Hepatocyte (in vitro differentiated cells): ENCODE data around the gene HMOX1. TPM values are rescaled to one million over a fixed set of nuclear protein-coding genes. Genes with fewer than 3 reads are reported as not detected.

Experiments
- DNase-seq: peaks from one replicate; pipeline ENCODE4 v3.0.0-alpha.2; 2016; ENCODE audit warnings: low spot score
- H2AFZ ChIP-seq: fragments of 200-600 bp; sonication (generic); 2 replicates; pipeline ENCODE4 v1.6.0; 2016; ENCODE audit warnings: antibody characterized with exemption, mild to moderate bottlenecking
- H3K27ac ChIP-seq: fragments of 200-600 bp; sonication (generic); 2 replicates; pipeline ENCODE4 v1.5.1; 2016; ENCODE audit warnings: mild to moderate bottlenecking
- H3K27me3 ChIP-seq: fragments of 200-600 bp; sonication (generic); 2 replicates; pipeline ENCODE4 v1.6.1; 2016
- H3K36me3 ChIP-seq: fragments of 200-600 bp; sonication (generic); replicated peaks from 2 replicates; pipeline ENCODE4 v1.5.1; 2016; ENCODE audit warnings: low read depth; ENCODE audit not compliant: insufficient read depth
- H3K4me1 ChIP-seq: fragments of 200-600 bp; sonication (generic); 2 replicates; pipeline ENCODE4 v1.5.1; 2016; ENCODE audit warnings: mild to moderate bottlenecking, moderate library complexity; ENCODE audit not compliant: insufficient read depth
- H3K4me2 ChIP-seq: fragments of 200-600 bp; sonication (generic); 2 replicates; pipeline ENCODE4 v1.6.0; 2016
- H3K4me3 ChIP-seq: fragments of 200-600 bp; sonication (generic); 2 replicates; pipeline ENCODE4 v1.5.1; 2016; ENCODE audit warnings: mild to moderate bottlenecking
- H3K79me2 ChIP-seq: fragments of 200-600 bp; sonication (generic); 2 replicates; pipeline ENCODE4 v1.6.0; 2017; ENCODE audit warnings: mild to moderate bottlenecking
- H3K9me2 ChIP-seq: fragments of 200-600 bp; sonication (generic); replicated peaks from 2 replicates; pipeline ENCODE4 v1.6.0; 2017; ENCODE audit warnings: mild to moderate bottlenecking; ENCODE audit not compliant: insufficient read depth
- H3K9me3 ChIP-seq: fragments of 200-600 bp; sonication (generic); 2 replicates; pipeline ENCODE4 v1.5.1; 2016; ENCODE audit warnings: low read depth, mild to moderate bottlenecking
- H4K20me1 ChIP-seq: fragments of 200-600 bp; sonication (generic); 2 replicates; pipeline ENCODE4 v1.6.0; 2016; ENCODE audit warnings: mild to moderate bottlenecking; ENCODE audit not compliant: insufficient read depth, poor library complexity, severe bottlenecking
- EZH2 ChIP-seq: fragments of 200-600 bp; sonication (generic); IDR thresholded peaks from 2 replicates; pipeline ENCODE4 v1.6.1; 2016; ENCODE audit warnings: antibody characterized with exemption, mild to moderate bottlenecking, borderline replicate concordance
- EZH2phosphoT487 ChIP-seq: fragments of 200-600 bp; sonication (generic); IDR thresholded peaks from one replicate; pipeline ENCODE4 v1.6.1; 2018; ENCODE audit warnings: antibody characterized with exemption, mild to moderate bottlenecking, low read depth, moderate library complexity; ENCODE audit not compliant: unreplicated experiment, severe bottlenecking
- WGBS: methylation state at CpG from one replicate; pipeline ENCODE4 v1.1.6; 2016; ENCODE audit warnings: low lambda C conversion rate; ENCODE audit errors: missing lambda C conversion rate; 5-methylcytosine and 5-hydroxymethylcytosine counted together
- polyA plus RNA-seq: library from polyadenylated mRNA; unstranded; fragments of >200 nt; fragmentation: Nextera tagmentation; extraction: Ambion mirVana; gene quantifications from 2 replicates; pipeline ENCODE4 v1.2.1, GENCODE V29; 2016
- total RNA-seq: library from RNA; depleted of rRNA; stranded (reverse); fragments of >200 nt; gene quantifications from 2 replicates; pipeline ENCODE4 v1.2.3, GENCODE V29; 2014
- TF ChIP-seq, protein P1 (sequence below): fragments of 200-600 bp; sonication (generic); IDR thresholded peaks from 2 replicates; pipeline ENCODE4 v1.5.1; 2016; ENCODE audit warnings: antibody characterized with exemption, mild to moderate bottlenecking; ENCODE audit not compliant: poor library complexity

Gene HMOX1
- total and polyA plus RNA-seq, 2 experiments from 2014 or later: 43.8 to 58.6 TPM

DNA sequence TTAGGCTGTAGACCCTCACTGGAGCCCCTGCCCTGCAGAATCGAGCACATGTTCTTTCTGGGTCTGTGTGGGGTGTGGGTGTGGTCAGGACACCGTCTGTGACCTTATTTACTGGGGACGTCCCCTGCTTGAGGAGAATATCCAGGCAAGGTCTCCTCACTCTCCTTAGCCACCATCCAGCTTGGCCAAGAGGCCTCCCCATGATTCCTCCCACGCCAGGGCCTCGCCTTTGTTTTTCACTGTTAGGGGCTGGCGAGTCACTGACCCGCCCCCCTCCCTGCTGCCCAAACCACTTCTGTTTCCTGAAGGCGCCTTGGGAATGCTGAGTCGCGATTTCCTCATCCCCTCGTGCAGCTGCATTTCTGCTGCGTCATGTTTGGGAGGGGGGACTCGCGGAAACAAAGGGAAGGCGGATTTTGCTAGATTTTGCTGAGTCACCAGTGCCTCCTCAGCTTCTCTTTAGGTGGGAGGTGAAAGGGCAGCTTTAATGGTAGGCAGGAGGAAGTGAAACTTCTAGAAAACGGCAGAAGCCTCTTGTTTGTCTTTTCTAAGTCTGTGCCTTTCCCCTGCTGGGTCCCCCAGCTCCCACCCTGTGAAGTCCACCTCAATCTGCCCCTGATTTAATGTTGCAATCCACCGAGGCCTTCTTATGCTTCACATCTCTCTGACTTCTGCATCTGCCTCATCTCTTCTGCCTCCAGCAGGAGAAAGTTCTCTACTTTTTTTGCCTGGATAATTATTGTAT is 4.0 kb upstream of the HMOX1 start:
- Histone ChIP-seq H4K20me1 (no peaks in the 10 kb centered on the region), H3K4me2 (peak overlapping the region; percentile 59), H3K27ac (peak overlapping the region; percentile 85), H3K9me3 (no peaks in the 10 kb centered on the region), H3K4me3 (no peak overlapping the region), H3K27me3 (no peaks in the 10 kb centered on the region), H3K79me2 (peaks cover 8% of the 10 kb centered on the region), H3K4me1 (peaks cover 52% of the 10 kb centered on the region), H3K36me3 (no peaks in the 10 kb centered on the region), H2AFZ (no peak overlapping the region), H3K9me2 (no peaks in the 10 kb centered on the region)
- TF ChIP-seq, protein P1, sequence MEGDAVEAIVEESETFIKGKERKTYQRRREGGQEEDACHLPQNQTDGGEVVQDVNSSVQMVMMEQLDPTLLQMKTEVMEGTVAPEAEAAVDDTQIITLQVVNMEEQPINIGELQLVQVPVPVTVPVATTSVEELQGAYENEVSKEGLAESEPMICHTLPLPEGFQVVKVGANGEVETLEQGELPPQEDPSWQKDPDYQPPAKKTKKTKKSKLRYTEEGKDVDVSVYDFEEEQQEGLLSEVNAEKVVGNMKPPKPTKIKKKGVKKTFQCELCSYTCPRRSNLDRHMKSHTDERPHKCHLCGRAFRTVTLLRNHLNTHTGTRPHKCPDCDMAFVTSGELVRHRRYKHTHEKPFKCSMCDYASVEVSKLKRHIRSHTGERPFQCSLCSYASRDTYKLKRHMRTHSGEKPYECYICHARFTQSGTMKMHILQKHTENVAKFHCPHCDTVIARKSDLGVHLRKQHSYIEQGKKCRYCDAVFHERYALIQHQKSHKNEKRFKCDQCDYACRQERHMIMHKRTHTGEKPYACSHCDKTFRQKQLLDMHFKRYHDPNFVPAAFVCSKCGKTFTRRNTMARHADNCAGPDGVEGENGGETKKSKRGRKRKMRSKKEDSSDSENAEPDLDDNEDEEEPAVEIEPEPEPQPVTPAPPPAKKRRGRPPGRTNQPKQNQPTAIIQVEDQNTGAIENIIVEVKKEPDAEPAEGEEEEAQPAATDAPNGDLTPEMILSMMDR: no peak
- peak; percentile 96 for DNase-seq
- WGBS: 15% methylated on average over 17 of the region's 17 CpGs

DNA sequence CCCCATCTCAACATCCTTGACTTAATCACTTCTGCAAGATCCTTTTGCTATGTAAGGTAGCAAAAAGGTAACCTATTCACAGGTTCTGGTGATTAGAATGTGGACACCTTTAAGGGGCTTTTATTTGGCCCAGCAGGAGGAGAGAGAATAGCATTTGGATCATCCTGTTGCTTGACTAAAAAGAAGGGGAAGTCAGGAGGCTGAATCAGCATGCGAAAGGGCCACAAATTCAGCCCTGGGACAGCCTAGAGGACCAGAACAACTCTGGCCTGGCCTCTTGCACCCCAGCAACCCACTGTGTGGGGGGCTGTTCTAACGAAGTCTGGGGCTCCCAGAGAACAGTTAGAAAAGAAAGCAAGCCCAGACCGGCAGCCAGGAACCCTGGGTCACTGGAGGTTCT is 3.2 kb upstream of the HMOX1 start:
- no peak overlapping the region for H3K4me3 ChIP-seq
- H3K79me2 ChIP-seq: peaks cover 13% of the 10 kb centered on the region
- peaks cover 50% of the 10 kb centered on the region for H3K4me1 ChIP-seq
- H3K36me3 ChIP-seq: no peaks in the 10 kb centered on the region
- no peak overlapping the region for H3K4me2 ChIP-seq
- H2AFZ ChIP-seq: no peak overlapping the region
- no peak for TF ChIP-seq EZH2phosphoT487
- peak overlapping the region; percentile 70 for H3K27ac ChIP-seq
- DNase-seq: no peak
- no peaks in the 10 kb centered on the region for H4K20me1 ChIP-seq
- WGBS: 72% methylated on average over 3 of the region's 3 CpGs
- no peaks in the 10 kb centered on the region for H3K9me3 ChIP-seq
- no peaks in the 10 kb centered on the region for H3K9me2 ChIP-seq
- no peaks in the 10 kb centered on the region for H3K27me3 ChIP-seq

DNA sequence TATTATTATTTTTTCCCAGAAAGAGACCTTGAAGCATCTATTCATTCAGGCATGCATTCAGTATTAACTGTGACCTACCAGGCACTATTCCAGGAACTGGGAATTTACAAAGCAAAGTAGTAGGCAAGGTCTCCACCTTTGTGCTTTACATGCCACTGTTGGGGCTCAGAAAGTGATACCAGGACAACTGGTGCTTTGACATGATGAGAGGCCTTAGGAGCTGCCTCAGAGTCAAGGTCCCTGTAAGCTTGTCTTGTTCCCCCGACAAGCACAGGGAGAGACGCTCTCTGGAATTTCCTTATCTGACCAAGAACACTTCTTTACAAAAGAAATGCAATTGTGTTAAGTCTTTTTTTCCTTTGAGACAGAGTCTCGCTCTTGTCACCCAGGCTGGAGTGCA is 2.3 kb upstream of the HMOX1 start:
- no peaks in the 10 kb centered on the region for H3K9me2 ChIP-seq
- DNase-seq: no peak
- no peaks in the 10 kb centered on the region for H4K20me1 ChIP-seq
- H3K27me3 ChIP-seq: no peaks in the 10 kb centered on the region
- H3K27ac ChIP-seq: peak overlapping the region; percentile 70
- H3K4me2 ChIP-seq: peak overlapping the region; percentile 53
- peaks cover 50% of the 10 kb centered on the region for H3K4me1 ChIP-seq
- 60% methylated on average over 3 of the region's 3 CpGs for WGBS
- TF ChIP-seq EZH2phosphoT487 (no peak), EZH2 (no peak)
- TF ChIP-seq, protein P1: no peak
- peaks cover 20% of the 10 kb centered on the region for H3K79me2 ChIP-seq
- H2AFZ ChIP-seq: no peak overlapping the region
- H3K36me3 ChIP-seq: no peaks in the 10 kb centered on the region
- no peak overlapping the region for H3K4me3 ChIP-seq
- H3K9me3 ChIP-seq: no peaks in the 10 kb centered on the region

DNA sequence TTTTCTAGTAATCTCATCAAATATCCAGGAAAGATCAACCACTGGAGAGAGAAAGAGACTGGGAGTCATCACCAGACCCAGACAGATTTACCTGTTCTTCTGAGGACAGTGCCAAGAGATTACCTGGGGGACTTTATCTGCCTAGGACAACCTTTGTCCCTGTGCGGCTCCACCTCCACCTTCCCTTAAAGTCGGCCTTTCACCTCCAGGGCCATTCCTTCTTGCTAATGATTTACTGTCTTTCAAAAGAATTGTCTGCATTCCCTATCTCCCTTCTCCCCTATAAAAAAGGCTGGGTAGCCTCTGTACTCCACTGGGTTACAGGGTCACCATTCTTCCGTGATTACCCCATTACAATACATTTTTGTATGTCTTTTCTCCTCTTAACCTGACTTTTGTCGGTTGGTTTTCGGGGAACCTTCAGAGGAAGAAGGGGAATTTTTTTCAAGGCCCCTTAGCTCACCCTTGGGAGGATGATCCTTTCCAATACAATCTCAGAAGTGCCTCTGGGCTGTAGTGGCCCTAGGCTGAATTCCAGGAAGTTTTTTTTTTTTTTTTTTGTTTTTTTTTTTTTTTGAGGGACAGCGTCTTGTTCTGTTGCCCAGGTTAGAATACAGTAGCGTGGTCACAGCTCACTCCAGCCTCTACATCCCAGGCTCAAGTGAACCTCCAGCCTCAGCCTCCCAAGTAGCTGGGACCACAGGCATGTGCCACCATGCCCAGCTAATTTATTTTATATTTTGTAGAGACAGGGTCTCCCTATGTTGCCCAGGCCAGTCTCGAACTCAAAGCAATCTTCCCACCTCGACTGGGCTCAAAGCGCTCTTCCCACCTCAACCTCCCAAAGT is 1.5 kb upstream of the HMOX1 start:
- Histone ChIP-seq H3K9me3 (no peaks in the 10 kb centered on the region), H3K36me3 (no peaks in the 10 kb centered on the region), H3K79me2 (peaks cover 20% of the 10 kb centered on the region), H3K4me1 (peaks cover 50% of the 10 kb centered on the region), H3K4me3 (no peak overlapping the region), H3K4me2 (peak overlapping the region; percentile 53), H3K27me3 (no peaks in the 10 kb centered on the region), H3K9me2 (no peaks in the 10 kb centered on the region), H4K20me1 (no peaks in the 10 kb centered on the region), H3K27ac (peak overlapping the region; percentile 70), H2AFZ (no peak overlapping the region)
- WGBS: 61% methylated on average over 10 of the region's 10 CpGs
- DNase-seq: peak; percentile 74
- no peak for TF ChIP-seq EZH2phosphoT487
- no peak for TF ChIP-seq EZH2
- TF ChIP-seq, protein P1: no peak
